GM12878 (cell line): ENCODE results near the gene DUOX1. TPM values are rescaled to one million over a fixed set of nuclear protein-coding genes. Genes with fewer than 3 reads are reported as not detected.

Source experiments
- ASH2L ChIP-seq: fragments of 300-600, 200-600 bp; sonication (generic); IDR thresholded peaks from 2 replicates; pipeline ENCODE4 v1.6.1; 2017; ENCODE audit warnings: low read depth, mild to moderate bottlenecking, borderline replicate concordance
- BHLHE40 ChIP-seq, 2 experiments: fragments of 450-650 bp in 1 of 2; IDR thresholded peaks; 2 replicates each; pipeline ENCODE4 v1.6.1; 2011 to 2017; ENCODE audit warnings: low read depth in 2 of 2, borderline replicate concordance in 1 of 2, improper control_type of control experiment in 1 of 2, low read length in 1 of 2, mild to moderate bottlenecking in 1 of 2
- CREM ChIP-seq: IDR thresholded peaks from 2 replicates; pipeline ENCODE4 v1.6.1; 2014; ENCODE audit warnings: antibody characterized with exemption, low read depth
- EGR1 ChIP-seq, 2 experiments: IDR thresholded peaks; 1 replicate in 1 of 2; 2 replicates in 1 of 2; pipeline ENCODE4 v1.6.1; 2011 to 2012; ENCODE audit warnings: low read depth in 2 of 2, low read length in 2 of 2, borderline replicate concordance in 1 of 2, mild to moderate bottlenecking in 1 of 2, moderate library complexity in 1 of 2
- ETV6 ChIP-seq, 2 experiments: fragments of 450-650 bp in 1 of 2; IDR thresholded peaks in 1 of 2; conservative IDR thresholded peaks in 1 of 2; 2 replicates each; pipeline ENCODE4 v1.6.1; 2014; ENCODE audit warnings: antibody characterized with exemption in 1 of 2, borderline replicate concordance in 1 of 2, low read depth in 1 of 2, mild to moderate bottlenecking in 1 of 2, moderate library complexity in 1 of 2
- NFIC ChIP-seq: IDR thresholded peaks from 2 replicates; pipeline ENCODE4 v1.6.1; 2012; ENCODE audit warnings: low read depth, mild to moderate bottlenecking, inconsistent platforms, low read length, moderate library complexity
- PAX8 ChIP-seq: fragments of 450-650 bp; IDR thresholded peaks from 2 replicates; pipeline ENCODE4 v1.6.1; 2017; ENCODE audit warnings: mild to moderate bottlenecking, moderate library complexity
- POLR2AphosphoS5 ChIP-seq: IDR thresholded peaks from 2 replicates; pipeline ENCODE4 v1.6.1; 2011; ENCODE audit warnings: mild to moderate bottlenecking, low read length, inconsistent platforms
- RFX5 ChIP-seq: IDR thresholded peaks from 2 replicates; pipeline ENCODE4 v1.6.1; 2011; ENCODE audit warnings: low read depth, low read length, improper control_type of control experiment
- ZZZ3 ChIP-seq: IDR thresholded peaks from 2 replicates; pipeline ENCODE4 v1.6.1; 2011; ENCODE audit warnings: low read depth; ENCODE audit not compliant: control insufficient read depth, insufficient read length
- polyA plus RNA-seq, 11 experiments: library from polyadenylated mRNA; depleted of rRNA in 4 of 11; unstranded in 6 of 11; stranded (reverse) in 5 of 11; fragments of >200 nt; fragmentation: Nextera tagmentation in 4 of 11; fragmentation: Illumina TruSeq in 1 of 11; extraction: Ambion mirVana in 4 of 11; extraction: Trizol in 1 of 11; gene quantifications; 1 replicate in 1 of 11; 2 replicates in 10 of 11; pipeline versions ENCODE4 v1.2.1 to v1.2.3, GENCODE V29; 2011 to 2016; ENCODE audit warnings: inconsistent platforms in 2 of 11, missing spikeins in 2 of 11, low read depth in 1 of 11
- total RNA-seq, 4 experiments: library from RNA; depleted of rRNA in 3 of 4; stranded (reverse); fragments of >200 nt in 3 of 4; fragmentation: Illumina TruSeq in 1 of 4; extraction: Trizol in 1 of 4; gene quantifications; 2 replicates each; pipeline versions ENCODE4 v1.2.1 to v1.2.3, GENCODE V29; 2013 to 2021
- TF ChIP-seq, protein P1 (sequence below): IDR thresholded peaks from 2 replicates; pipeline ENCODE4 v1.6.1; 2012; ENCODE audit warnings: improper control_type of control experiment, low read depth, low read length; ENCODE audit not compliant: insufficient replicate concordance
- TF ChIP-seq, protein P2 (sequence below): fragments of 150-350 bp; IDR thresholded peaks from 2 replicates; pipeline ENCODE4 v1.6.1; 2016; ENCODE audit warnings: low read depth, low read length
- TF ChIP-seq, protein P3 (sequence below): fragments of 450-650 bp; IDR thresholded peaks from 2 replicates; pipeline ENCODE4 v1.6.1; 2017; ENCODE audit warnings: mild to moderate bottlenecking

Gene DUOX1
- total and polyA plus RNA-seq, 10 of the 15 experiments (the other 5 are each of a cell fraction or from before 2014, with no cell fraction given): 0.02 to 2.1 (median 0.26) TPM; not detected in 3

DNA sequence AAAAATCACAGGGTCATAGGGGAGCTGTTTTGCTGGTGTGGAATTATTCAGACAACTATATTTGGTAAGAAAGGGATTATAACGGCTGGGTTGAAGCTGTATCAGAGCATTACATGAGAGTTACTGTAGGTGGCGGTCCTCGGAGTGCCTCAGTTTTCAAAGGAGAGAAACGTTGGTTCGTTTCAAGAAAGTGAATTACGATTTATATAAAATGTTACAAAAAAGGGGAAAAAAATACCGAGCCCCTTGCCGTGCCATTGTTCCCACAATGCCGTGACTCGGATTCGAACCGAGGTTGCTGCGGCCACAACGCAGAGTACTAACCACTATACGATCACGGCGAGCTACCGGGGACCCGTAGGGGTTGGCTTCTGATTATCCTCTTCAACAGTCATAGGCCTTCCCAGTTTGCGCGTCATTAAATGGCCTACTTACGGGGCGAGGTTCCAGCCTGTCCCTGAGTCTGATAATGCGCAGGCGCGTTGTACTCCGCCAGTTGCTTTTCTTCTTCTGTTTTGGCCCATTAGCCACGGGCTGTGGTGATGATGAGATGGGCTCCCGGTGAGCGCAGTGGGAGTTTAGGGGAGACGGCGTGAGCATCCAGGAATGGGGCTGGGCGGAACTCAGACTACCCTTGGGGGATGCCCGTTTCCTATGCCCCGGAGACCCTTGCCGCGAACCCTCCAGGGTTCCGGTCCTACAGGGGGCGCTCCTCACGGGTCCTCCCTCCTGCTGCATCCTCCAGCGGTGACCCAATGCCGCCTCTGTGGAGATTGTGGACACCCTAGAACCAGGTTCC is 68.7 kb downstream of the DUOX1 start (continued):
- TF ChIP-seq, protein P1, sequence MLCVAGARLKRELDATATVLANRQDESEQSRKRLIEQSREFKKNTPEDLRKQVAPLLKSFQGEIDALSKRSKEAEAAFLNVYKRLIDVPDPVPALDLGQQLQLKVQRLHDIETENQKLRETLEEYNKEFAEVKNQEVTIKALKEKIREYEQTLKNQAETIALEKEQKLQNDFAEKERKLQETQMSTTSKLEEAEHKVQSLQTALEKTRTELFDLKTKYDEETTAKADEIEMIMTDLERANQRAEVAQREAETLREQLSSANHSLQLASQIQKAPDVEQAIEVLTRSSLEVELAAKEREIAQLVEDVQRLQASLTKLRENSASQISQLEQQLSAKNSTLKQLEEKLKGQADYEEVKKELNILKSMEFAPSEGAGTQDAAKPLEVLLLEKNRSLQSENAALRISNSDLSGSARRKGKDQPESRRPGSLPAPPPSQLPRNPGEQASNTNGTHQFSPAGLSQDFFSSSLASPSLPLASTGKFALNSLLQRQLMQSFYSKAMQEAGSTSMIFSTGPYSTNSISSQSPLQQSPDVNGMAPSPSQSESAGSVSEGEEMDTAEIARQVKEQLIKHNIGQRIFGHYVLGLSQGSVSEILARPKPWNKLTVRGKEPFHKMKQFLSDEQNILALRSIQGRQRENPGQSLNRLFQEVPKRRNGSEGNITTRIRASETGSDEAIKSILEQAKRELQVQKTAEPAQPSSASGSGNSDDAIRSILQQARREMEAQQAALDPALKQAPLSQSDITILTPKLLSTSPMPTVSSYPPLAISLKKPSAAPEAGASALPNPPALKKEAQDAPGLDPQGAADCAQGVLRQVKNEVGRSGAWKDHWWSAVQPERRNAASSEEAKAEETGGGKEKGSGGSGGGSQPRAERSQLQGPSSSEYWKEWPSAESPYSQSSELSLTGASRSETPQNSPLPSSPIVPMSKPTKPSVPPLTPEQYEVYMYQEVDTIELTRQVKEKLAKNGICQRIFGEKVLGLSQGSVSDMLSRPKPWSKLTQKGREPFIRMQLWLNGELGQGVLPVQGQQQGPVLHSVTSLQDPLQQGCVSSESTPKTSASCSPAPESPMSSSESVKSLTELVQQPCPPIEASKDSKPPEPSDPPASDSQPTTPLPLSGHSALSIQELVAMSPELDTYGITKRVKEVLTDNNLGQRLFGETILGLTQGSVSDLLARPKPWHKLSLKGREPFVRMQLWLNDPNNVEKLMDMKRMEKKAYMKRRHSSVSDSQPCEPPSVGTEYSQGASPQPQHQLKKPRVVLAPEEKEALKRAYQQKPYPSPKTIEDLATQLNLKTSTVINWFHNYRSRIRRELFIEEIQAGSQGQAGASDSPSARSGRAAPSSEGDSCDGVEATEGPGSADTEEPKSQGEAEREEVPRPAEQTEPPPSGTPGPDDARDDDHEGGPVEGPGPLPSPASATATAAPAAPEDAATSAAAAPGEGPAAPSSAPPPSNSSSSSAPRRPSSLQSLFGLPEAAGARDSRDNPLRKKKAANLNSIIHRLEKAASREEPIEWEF: no peak
- TF ChIP-seq PAX8 (no peak), CREM (peak; percentile 91), EGR1 (IDR thresholded peaks at IDR 0.05; ENCODE audit: borderline replicate concordance in 1 of 2, low read depth in 2 of 2, low read length in 2 of 2) (no peak), RFX5 (no peak), BHLHE40 (IDR thresholded peaks at IDR 0.05; ENCODE audit: borderline replicate concordance in 1 of 2, low read depth in 2 of 2, low read length in 1 of 2) (peak in 1 of 2 experiments; percentile 51; a peak in 1 of 4 replicates), NFIC (peak; percentile 46), ASH2L (no peak), POLR2AphosphoS5 (peak; percentile 95), ZZZ3 (no peak), ETV6 (conservative IDR thresholded peaks at IDR 0.05 in 1 of 2, IDR thresholded peaks at IDR 0.05 in 1 of 2; ENCODE audit: borderline replicate concordance in 1 of 2, low read depth in 1 of 2) (peak in 1 of 2 experiments; percentile 17; a peak in 1 of 4 replicates)
- TF ChIP-seq, protein P2, sequence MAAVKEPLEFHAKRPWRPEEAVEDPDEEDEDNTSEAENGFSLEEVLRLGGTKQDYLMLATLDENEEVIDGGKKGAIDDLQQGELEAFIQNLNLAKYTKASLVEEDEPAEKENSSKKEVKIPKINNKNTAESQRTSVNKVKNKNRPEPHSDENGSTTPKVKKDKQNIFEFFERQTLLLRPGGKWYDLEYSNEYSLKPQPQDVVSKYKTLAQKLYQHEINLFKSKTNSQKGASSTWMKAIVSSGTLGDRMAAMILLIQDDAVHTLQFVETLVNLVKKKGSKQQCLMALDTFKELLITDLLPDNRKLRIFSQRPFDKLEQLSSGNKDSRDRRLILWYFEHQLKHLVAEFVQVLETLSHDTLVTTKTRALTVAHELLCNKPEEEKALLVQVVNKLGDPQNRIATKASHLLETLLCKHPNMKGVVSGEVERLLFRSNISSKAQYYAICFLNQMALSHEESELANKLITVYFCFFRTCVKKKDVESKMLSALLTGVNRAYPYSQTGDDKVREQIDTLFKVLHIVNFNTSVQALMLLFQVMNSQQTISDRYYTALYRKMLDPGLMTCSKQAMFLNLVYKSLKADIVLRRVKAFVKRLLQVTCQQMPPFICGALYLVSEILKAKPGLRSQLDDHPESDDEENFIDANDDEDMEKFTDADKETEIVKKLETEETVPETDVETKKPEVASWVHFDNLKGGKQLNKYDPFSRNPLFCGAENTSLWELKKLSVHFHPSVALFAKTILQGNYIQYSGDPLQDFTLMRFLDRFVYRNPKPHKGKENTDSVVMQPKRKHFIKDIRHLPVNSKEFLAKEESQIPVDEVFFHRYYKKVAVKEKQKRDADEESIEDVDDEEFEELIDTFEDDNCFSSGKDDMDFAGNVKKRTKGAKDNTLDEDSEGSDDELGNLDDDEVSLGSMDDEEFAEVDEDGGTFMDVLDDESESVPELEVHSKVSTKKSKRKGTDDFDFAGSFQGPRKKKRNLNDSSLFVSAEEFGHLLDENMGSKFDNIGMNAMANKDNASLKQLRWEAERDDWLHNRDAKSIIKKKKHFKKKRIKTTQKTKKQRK: no peak; the same call in 1 of the 2 replicates
- TF ChIP-seq, protein P3, sequence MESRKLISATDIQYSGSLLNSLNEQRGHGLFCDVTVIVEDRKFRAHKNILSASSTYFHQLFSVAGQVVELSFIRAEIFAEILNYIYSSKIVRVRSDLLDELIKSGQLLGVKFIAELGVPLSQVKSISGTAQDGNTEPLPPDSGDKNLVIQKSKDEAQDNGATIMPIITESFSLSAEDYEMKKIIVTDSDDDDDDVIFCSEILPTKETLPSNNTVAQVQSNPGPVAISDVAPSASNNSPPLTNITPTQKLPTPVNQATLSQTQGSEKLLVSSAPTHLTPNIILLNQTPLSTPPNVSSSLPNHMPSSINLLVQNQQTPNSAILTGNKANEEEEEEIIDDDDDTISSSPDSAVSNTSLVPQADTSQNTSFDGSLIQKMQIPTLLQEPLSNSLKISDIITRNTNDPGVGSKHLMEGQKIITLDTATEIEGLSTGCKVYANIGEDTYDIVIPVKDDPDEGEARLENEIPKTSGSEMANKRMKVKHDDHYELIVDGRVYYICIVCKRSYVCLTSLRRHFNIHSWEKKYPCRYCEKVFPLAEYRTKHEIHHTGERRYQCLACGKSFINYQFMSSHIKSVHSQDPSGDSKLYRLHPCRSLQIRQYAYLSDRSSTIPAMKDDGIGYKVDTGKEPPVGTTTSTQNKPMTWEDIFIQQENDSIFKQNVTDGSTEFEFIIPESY: no peak
